Colonic mucosa (tissue), 4 donors: ENCODE results near the gene CALD1. TPM values are rescaled to one million over a fixed set of nuclear protein-coding genes. Genes with fewer than 3 reads are reported as not detected.

Experiments
- DNase-seq: peaks from one replicate; pipeline ENCODE4 v3.0.0-alpha.2; 2020
- H3K27ac ChIP-seq: fragments of 200-600 bp; one replicate; pipeline ENCODE4 v1.8.0; 2021
- H3K27me3 ChIP-seq: fragments of 200-600 bp; one replicate; pipeline ENCODE4 v1.8.0; 2021
- H3K36me3 ChIP-seq: fragments of 200-600 bp; one replicate; pipeline ENCODE4 v1.8.0; 2021
- H3K4me1 ChIP-seq: fragments of 200-600 bp; one replicate; pipeline ENCODE4 v1.8.0; 2021; ENCODE audit warnings: mild to moderate bottlenecking
- H3K4me3 ChIP-seq: fragments of 200-600 bp; one replicate; pipeline ENCODE4 v1.8.0; 2021
- H3K9ac ChIP-seq, 2 donors: one replicate each; pipeline ENCODE4 v1.7.0; 2013; ENCODE audit warnings: control low read depth in 2 of 2, low read depth in 2 of 2, low read length in 2 of 2
- H3K9me3 ChIP-seq: fragments of 200-600 bp; one replicate; pipeline ENCODE4 v1.8.0; 2021
- CTCF ChIP-seq: fragments of 200-600 bp; IDR thresholded peaks from one replicate; pipeline ENCODE4 v1.8.0; 2022; ENCODE audit warnings: antibody characterized with exemption, mild to moderate bottlenecking
- intact Hi-C: fragments of 100-400 bp; cut with DNase I; formaldehyde crosslinking; loops from one replicate; pipeline ENCODE4 v1.14.1; 2022
- total RNA-seq, 2 donors: library from RNA; stranded (reverse); fragmentation: NEBNext Ultra II Directional in 1 of 2; extraction: Animal tissue kit (Norgen Biotek cat#: 25700) in 1 of 2; gene quantifications; one replicate each; pipeline ENCODE4 v1.2.1, GENCODE V29; 2021
- donor health status: healthy.
- donor health status: DM: no; HTN: no; CAD: no.
- donor health status: DM: no; HTN: no; CAD: no.

CALD1 gene
- total RNA-seq, 2 donors from 2014 or later = 27.4 to 193 TPM

DNA sequence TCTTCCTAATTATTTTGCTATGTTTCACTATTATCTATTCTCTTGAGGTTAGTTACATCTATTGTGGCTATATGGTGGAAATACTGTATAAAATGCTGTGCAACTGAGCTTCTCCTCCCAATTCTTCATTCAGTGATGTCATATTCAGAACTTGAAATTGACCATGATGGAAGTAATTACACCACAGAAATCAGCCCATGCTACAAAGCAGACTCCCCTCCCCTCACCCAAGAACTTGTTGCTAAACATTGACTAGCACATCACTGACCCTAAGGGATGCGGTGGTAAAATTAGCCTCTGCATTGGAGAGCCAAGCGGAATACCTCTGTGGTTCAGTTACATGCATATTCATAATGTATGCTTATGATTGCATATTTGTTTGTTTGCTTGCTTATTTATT, 8.8 kb downstream of the CALD1 start:
- Histone ChIP-seq H3K4me1 (no peaks in the 10 kb centered on the region), H3K4me3 (no peak overlapping the region), H3K27me3 (no peaks in the 10 kb centered on the region), H3K27ac (no peak overlapping the region), H3K9me3 (no peaks in the 10 kb centered on the region), H3K36me3 (no peaks in the 10 kb centered on the region), H3K9ac (no peak overlapping the region)
- DNase-seq = no peak
- intact Hi-C loops = no loop called here
- no peak for TF ChIP-seq CTCF

DNA sequence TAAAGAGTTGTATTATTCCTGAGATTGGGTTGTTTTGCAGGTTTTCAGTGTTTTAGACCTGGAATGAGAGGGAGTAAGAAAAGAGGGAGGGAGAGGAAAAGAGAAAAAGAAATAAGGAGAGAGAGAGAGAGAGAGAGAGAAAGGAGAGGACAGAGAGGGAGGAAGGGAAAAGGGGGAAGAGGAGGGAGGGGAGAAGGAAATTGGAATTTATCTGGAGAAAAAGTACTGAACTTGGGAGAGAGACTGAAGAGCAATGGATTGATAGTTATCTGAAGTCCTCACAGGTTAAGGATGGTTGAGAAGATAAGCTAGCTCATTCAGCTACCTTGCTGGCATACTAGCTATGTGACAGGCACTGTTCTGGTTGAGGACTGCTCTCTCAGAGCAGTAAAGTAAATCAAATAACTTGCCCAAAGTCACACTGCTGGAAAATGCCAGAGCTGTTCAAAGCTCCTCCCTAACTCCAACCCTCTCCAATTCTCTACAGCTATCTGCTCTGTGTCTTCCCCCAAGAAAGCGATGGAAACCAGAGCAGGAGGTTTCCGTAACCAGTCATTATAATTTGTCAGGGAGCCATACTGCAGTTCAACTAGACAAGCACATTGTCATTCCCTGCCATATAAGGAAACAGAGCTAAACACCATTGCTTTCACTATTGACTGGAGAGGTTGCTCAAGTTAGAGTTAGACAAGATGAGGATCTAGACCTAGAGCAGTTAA, 10.7 kb downstream of the CALD1 start:
- no peaks in the 10 kb centered on the region for H3K4me1 ChIP-seq

DNA sequence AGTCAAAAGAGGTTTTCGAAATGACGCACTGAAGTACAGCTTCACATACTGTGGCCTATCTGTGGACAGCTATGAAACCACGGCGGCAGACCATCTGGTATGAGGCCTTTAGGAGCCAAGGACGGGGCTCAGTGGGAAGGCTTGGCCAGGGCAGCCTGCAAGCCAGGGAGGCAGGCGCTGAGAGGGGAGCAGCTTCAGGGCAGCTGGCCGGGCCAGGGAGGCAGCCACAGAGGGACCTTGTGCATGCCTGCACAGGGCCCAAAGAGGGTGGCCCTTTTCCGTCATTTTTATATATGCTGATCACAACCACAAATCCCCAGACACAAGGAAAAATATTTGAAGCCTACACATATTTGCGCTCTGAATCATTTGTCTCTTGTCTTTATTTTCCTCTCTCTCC, 13.5 kb downstream of the CALD1 start:
- intact Hi-C loops = no loop called here
- H3K9ac ChIP-seq = no peak overlapping the region

More for the DNA sequence above, 10.7 kb downstream of the CALD1 start:
- TF ChIP-seq CTCF = no peak
- Histone ChIP-seq H3K36me3 (no peaks in the 10 kb centered on the region), H3K27me3 (no peaks in the 10 kb centered on the region), H3K27ac (peak overlapping the region; percentile 65), H3K9ac (no peak overlapping the region), H3K4me3 (no peak overlapping the region), H3K9me3 (no peaks in the 10 kb centered on the region)
- intact Hi-C loops = no loop called here
- DNase-seq = peak; percentile 21

GRCh38 chr7:134795231-134795630, 15.8 kb downstream of the CALD1 start:
- no peaks in the 10 kb centered on the region for H3K9me3 ChIP-seq
- H3K4me3 ChIP-seq = no peak overlapping the region
- no peak for TF ChIP-seq CTCF
- DNase-seq = no peak
- intact Hi-C loops = no loop called here
- peaks cover 3% of the 10 kb centered on the region for H3K4me1 ChIP-seq
- H3K27me3 ChIP-seq = no peaks in the 10 kb centered on the region
- H3K27ac ChIP-seq = no peak overlapping the region
- H3K36me3 ChIP-seq = no peaks in the 10 kb centered on the region
- H3K9ac ChIP-seq = no peak overlapping the region

More for the DNA sequence above, 13.5 kb downstream of the CALD1 start:
- no peak for DNase-seq
- Histone ChIP-seq H3K36me3 (no peaks in the 10 kb centered on the region), H3K27me3 (no peaks in the 10 kb centered on the region), H3K4me1 (no peaks in the 10 kb centered on the region), H3K4me3 (no peak overlapping the region), H3K9me3 (no peaks in the 10 kb centered on the region), H3K27ac (no peak overlapping the region)
- TF ChIP-seq CTCF = no peak

DNA sequence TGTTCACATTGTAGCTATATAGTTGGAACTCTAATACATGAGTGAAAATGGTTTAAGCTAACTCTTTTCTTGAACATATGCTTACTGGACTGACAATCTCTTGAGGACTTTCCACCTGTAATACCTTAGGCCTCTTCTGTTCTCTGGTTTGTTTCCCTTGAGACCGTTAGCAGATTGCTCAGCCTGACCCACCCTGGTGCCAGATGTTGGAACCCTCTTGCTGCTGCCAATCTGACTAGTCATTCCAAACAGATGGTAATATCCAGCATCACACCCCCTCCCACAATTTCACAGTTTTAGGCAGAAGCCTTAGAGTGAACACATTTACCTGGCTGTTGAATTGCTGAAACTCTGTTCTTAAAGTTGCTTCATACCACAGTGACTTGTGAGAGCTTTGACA, 18.7 kb downstream of the CALD1 start:
- no peak overlapping the region for H3K9ac ChIP-seq
- H3K4me1 ChIP-seq = peaks cover 3% of the 10 kb centered on the region
- no peak overlapping the region for H3K27ac ChIP-seq
- H3K36me3 ChIP-seq = no peaks in the 10 kb centered on the region
- no peak overlapping the region for H3K4me3 ChIP-seq
- no peaks in the 10 kb centered on the region for H3K27me3 ChIP-seq
- intact Hi-C loops = no loop called here
- DNase-seq = no peak
- TF ChIP-seq CTCF = no peak
- H3K9me3 ChIP-seq = no peaks in the 10 kb centered on the region
